Choroid plexus epithelial cell (primary cell): ENCODE data around the gene TTYH1.
A peak's percentile ranks its signal among the peaks of the same experiment; 100 is the strongest.

Experiments
- DNase-seq: peaks from one replicate; pipeline ENCODE4 v3.0.0-alpha.2; 2010; ENCODE audit warnings: low read depth
- H3K4me3 ChIP-seq: 2 replicates; pipeline ENCODE4 v1.5.1; 2011; ENCODE audit warnings: low read depth, mild to moderate bottlenecking, control low read depth, low read length, moderate library complexity
- CTCF ChIP-seq: conservative IDR thresholded peaks from 2 replicates; pipeline ENCODE4 v1.5.1; 2011; ENCODE audit warnings: low read depth, mild to moderate bottlenecking, control low read depth, inconsistent platforms, low read length, moderate library complexity

The TTYH1 gene

GRCh38 chr19:54470991-54471782 is 55.9 kb downstream of the TTYH1 start:
- DNase-seq: no peak
- H3K4me3 ChIP-seq: peak overlapping the region; percentile 62
- no peak for TF ChIP-seq CTCF

- DNase-seq: peak; percentile 92
- H3K4me3 ChIP-seq: peak within 1 kb of the TSS; percentile 67
Measured at GRCh38 chr19:54473071-54473891, 58.0 kb downstream of the TTYH1 start, which contains the start of gene CDC42EP5. Gene CDC42EP5 (minus strand): TSS chr19:54473296. CDS start chr19:54465547, 7,749 bp downstream.

GRCh38 chr19:54473892-54474372 is 58.7 kb downstream of the TTYH1 start:
- DNase-seq: no peak
- no peak overlapping the region for H3K4me3 ChIP-seq
- no peak for TF ChIP-seq CTCF

More at GRCh38 chr19:54473071-54473891, 58.0 kb downstream of the TTYH1 start, which contains the start of gene CDC42EP5:
- no peak for TF ChIP-seq CTCF

GRCh38 chr19:54475706-54476105 is 60.4 kb downstream of the TTYH1 start:
- DNase-seq: no peak
- TF ChIP-seq CTCF: no peak
- no peak overlapping the region for H3K4me3 ChIP-seq

- H3K4me3 ChIP-seq: no peak overlapping the region
- peak; percentile 31 for TF ChIP-seq CTCF
- peak; percentile 22 for DNase-seq
Measured at GRCh38 chr19:54477650-54478049, 62.4 kb downstream of the TTYH1 start.

- no peak overlapping the region for H3K4me3 ChIP-seq
- peak; percentile 77 for TF ChIP-seq CTCF
- DNase-seq: peak; percentile 67
Measured at GRCh38 chr19:54478677-54479266, 63.5 kb downstream of the TTYH1 start.
